Fibroblast of pulmonary artery (primary cell): ENCODE results near the gene PPP1R2.

Source experiments
- DNase-seq: peaks from one replicate; pipeline ENCODE4 v3.0.0-alpha.2; 2010; ENCODE audit warnings: low read depth
- H3K4me3 ChIP-seq: replicated peaks from 2 replicates; pipeline ENCODE4 v1.5.1; 2011; ENCODE audit warnings: low read depth, mild to moderate bottlenecking, control low read depth, low read length, moderate library complexity
- TF ChIP-seq, protein P1 (sequence below): IDR thresholded peaks from 2 replicates; pipeline ENCODE4 v1.5.1; 2011; ENCODE audit warnings: mild to moderate bottlenecking, control low read depth, low read length, inconsistent platforms; ENCODE audit errors: missing control alignments

The PPP1R2 gene

DNA sequence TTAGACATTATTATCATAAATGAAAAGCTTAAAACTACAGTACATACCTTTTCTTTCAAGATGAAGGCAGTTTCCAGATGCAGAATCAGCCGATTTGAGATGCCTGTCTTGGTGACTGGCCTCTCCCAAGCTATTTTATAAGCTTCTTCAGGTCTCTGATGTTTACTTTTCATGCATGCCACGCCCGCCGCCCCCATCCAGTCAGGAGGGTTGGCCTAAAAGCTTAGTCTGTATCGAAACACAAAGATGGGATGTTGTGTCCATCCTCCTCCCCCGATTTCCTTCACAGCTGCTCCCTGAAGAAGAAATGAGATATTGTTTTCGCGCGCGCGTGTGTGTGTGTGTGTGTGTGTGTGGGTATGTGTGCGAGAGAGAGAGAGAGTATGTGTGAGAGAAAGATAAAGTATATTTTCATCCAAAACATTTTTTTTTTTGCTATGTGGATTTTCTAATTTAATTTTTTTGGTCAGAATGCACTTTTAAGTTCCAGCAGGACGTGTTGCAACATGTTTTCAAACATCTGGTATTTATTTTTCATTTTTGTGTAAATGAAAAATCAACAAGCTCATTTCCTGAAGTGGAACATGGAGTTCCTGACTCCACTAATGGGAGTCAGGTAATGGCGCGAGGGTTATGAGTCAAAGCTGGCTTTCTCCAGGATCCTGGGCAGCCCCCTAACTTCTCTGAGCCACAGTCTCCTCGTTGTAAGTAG, 40.9 kb upstream of the PPP1R2 start, which contains the start of gene APOD:
TSS of gene APOD (minus strand) at position 110 of the 712 bp plus-strand sequence. CDS start 4,479 bp downstream, outside the sequence.
- TF ChIP-seq, protein P1, sequence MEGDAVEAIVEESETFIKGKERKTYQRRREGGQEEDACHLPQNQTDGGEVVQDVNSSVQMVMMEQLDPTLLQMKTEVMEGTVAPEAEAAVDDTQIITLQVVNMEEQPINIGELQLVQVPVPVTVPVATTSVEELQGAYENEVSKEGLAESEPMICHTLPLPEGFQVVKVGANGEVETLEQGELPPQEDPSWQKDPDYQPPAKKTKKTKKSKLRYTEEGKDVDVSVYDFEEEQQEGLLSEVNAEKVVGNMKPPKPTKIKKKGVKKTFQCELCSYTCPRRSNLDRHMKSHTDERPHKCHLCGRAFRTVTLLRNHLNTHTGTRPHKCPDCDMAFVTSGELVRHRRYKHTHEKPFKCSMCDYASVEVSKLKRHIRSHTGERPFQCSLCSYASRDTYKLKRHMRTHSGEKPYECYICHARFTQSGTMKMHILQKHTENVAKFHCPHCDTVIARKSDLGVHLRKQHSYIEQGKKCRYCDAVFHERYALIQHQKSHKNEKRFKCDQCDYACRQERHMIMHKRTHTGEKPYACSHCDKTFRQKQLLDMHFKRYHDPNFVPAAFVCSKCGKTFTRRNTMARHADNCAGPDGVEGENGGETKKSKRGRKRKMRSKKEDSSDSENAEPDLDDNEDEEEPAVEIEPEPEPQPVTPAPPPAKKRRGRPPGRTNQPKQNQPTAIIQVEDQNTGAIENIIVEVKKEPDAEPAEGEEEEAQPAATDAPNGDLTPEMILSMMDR, result no peak
- H3K4me3 ChIP-seq, result peak within 1 kb of the TSS; percentile 36
- DNase-seq, result peak; percentile 80

DNA sequence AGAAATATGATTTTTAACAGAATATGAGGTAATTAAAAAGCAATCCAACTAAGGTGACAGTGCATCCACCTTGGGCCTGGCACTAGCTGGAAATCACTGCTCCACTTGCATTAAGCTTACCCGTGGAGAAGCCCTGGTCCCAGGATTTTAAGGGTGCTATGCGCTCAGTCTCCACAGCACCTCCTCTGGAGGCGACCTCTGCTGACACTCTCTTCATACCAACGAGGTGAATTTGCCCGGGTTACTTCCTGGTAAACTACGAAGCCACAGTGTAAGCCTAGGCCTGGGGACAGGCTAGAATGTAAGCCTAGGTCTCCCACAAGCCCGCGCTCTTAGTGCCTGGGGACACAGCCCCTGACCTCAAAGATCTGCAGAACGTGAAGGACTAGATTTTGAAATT, 39.8 kb upstream of the PPP1R2 start:
- peak overlapping the region; percentile 12 for H3K4me3 ChIP-seq
- no peak for DNase-seq
- TF ChIP-seq, protein P1, result no peak

DNA sequence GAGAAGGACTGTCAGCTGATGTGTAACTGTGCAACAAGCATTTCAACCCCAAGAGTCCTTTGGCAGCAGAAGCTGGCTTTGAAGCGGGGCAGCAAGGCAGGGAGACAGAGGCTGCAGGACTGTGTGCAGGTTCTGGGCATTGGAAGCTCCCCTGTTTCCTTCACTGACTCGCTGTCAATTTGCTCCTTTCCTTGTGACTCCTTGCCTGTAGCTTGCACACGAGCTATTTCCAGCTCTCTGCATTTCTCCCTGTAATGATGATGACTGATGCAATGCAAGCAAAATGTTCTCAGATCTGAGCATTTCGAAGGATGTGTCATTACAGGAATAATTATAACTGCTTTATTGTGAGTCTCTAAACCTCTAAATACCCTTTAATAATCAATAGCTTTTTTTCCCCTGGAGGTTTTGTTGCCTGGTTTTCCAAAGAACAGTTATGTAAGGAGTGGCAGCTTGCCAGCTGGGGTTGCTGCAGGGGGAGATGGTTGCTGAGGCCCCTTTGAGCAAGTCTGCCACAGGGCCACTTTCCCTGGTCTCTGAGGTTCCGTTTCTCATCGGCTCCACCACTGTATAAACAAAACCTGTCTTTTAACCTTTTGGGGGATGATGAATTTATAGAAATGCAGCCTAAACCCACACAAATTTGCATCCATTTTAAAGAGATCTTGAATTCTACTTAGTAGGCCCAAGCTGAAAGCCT, 37.8 kb upstream of the PPP1R2 start:
- TF ChIP-seq, protein P1, result no peak
- DNase-seq, result peak; percentile 38
- no peak overlapping the region for H3K4me3 ChIP-seq

DNA sequence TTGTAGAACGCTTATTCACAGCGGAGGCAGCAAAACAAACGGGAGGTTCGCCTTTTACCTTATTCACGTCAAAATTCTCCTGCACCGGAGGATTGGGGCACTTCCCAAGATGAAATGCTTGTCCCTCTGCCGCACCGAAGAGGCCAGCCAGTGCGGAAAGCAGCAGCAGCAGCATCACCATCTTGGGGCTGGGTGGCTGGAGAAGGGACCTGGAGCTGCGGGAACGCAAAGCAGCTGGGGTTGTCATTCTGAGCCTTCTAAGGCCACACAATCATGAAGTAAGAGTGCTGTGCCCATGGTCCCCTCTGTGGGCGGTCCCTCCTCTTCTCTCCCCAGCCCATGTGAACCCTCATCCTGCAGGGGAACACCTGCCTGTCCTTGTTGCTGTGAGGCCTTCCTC, 36.2 kb upstream of the PPP1R2 start:
- TF ChIP-seq, protein P1, result no peak
- no peak for DNase-seq
- H3K4me3 ChIP-seq, result no peak overlapping the region

DNA sequence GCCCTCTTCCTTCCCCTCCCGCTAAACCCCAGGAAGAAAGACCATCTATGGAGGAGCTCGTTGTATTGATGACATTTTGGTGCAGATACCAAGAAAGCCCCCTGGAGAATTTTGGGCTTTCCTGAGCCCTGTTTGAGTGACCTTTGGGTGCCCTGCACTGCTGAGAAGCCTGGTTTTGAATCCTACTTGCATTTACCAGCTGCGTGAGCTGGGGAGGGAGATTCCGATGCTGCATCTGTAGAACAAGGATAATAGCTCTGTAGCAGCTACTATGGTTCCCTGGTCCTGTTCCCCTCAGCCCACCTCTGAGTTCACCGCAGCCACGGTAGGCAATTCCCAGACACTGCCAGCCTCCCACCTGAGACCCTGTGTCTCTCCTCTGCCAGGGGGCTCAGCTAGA, 35.4 kb upstream of the PPP1R2 start:
- DNase-seq, result no peak
- no peak overlapping the region for H3K4me3 ChIP-seq
- TF ChIP-seq, protein P1, result no peak

DNA sequence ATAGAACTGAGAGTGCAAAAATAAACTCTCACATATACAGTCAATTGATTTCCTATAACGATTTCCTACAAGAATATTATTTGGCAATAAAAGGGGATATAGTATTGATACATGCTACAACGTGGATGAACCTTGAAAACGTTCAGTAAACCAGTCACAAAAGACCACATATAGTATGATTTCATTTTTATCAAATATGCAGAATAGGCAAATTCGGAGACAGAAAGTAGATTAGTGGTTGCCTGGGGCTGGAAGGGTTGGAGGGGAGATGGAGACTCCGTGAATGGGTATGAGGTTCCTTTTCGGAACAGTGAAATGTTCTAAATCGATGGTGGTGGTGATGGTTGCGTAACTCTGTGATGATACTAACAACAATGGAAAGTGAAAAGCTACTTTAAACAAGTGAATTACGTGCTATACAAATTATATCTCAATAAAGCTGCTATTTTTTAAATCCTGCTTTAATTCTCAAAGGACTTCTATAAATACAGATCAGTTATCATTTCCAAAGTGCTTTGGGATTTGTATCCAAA, 34.6 kb upstream of the PPP1R2 start:
- DNase-seq, result no peak
- H3K4me3 ChIP-seq, result no peak overlapping the region
- TF ChIP-seq, protein P1, result no peak
